GM10248 (cell line): ENCODE results near the gene RBM5.
"Not testable (repeated sequence)": the region's sequence is repeated elsewhere in the genome, so short reads cannot be mapped to it uniquely, and the experiment has no call there.

Experiments
- CTCF ChIA-PET: fragments of 300-600 bp; sonication (Branson Sonifier 250); formaldehyde crosslinking; extraction: SDS; loops from one replicate; lab custom pipeline; 2021; ENCODE audit warnings: antibody characterized with exemption; lab: Yijun Ruan, JAX
- POLR2A ChIA-PET: fragments of 350-650 bp; sonication (Branson Sonifier 250); formaldehyde crosslinking; extraction: SDS; loops from one replicate; lab custom pipeline; 2020; ENCODE audit warnings: antibody characterized with exemption; lab: Yijun Ruan, JAX
- DNase-seq: peaks from one replicate; pipeline ENCODE4 v3.0.0; 2012; ENCODE audit errors: extremely low spot score
- CTCF ChIP-seq: IDR thresholded peaks from 2 replicates; pipeline ENCODE4 v1.5.1; 2012; ENCODE audit warnings: mild to moderate bottlenecking, low read depth; ENCODE audit errors: extremely low read depth, missing control alignments, control extremely low read depth

Gene RBM5

GRCh38 chr3:50078091-50078490 lies 10.6 kb upstream of the RBM5 start:
- TF ChIP-seq CTCF: no peak
- POLR2A ChIA-PET: interaction anchor here (0.5 kb wide), 1 partner anchor 71 kb away, joined by 3 read pairs; no protein-coding TSS in a partner anchor
- DNase-seq: no peak
- CTCF ChIA-PET: interaction anchor here (1.1 to 2.2 kb wide), 3 partner anchors 9 to 17 kb away, joined by 3 to 9 read pairs (median 4); no protein-coding TSS in a partner anchor

- ChIA-PET CTCF (interaction anchor here (1.1 to 2.2 kb wide), 3 partner anchors 10 to 16 kb away, joined by 3 to 9 read pairs (median 4); no protein-coding TSS in a partner anchor), POLR2A (interaction anchor here (0.5 kb wide), 1 partner anchor 72 kb away, joined by 3 read pairs; no protein-coding TSS in a partner anchor)
- no peak for DNase-seq
- no peak for TF ChIP-seq CTCF
Observed at GRCh38 chr3:50078622-50079021, 10.1 kb upstream of the RBM5 start.

- DNase-seq, CTCF ChIA-PET, POLR2A ChIA-PET: not testable (repeated sequence)
Observed at GRCh38 chr3:50084951-50085350, 3.8 kb upstream of the RBM5 start.

- TF ChIP-seq CTCF: no peak
- POLR2A ChIA-PET: interaction anchor here (1.1 kb wide), 1 partner anchor 53 kb away, joined by 3 read pairs; no protein-coding TSS in a partner anchor
Observed at GRCh38 chr3:50089609-50089945, 858 bp downstream of the RBM5 start.

GRCh38 chr3:50090984-50091383 lies 2.3 kb downstream of the RBM5 start:
- POLR2A ChIA-PET: no interaction called here
- DNase-seq: no peak
- TF ChIP-seq CTCF: no peak
- CTCF ChIA-PET: interaction anchor here (1.4 to 1.8 kb wide), 2 partner anchors 29 to 156 kb away, joined by 3 to 5 read pairs; no protein-coding TSS in a partner anchor

More at GRCh38 chr3:50089609-50089945, 858 bp downstream of the RBM5 start:
- CTCF ChIA-PET: interaction anchor here (1.2 to 1.8 kb wide), 4 partner anchors 15 to 157 kb away, joined by 3 to 5 read pairs (median 3); no protein-coding TSS in a partner anchor
- no peak for DNase-seq

GRCh38 chr3:50095352-50095998 lies 6.8 kb downstream of the RBM5 start:
- no peak for DNase-seq
- TF ChIP-seq CTCF: no peak
- POLR2A ChIA-PET: interaction anchor here (0.6 to 0.7 kb wide), 2 partner anchors 289 to 474 kb away, joined by 3 to 5 read pairs; partner anchors contain the start of gene HEMK1
- CTCF ChIA-PET: interaction anchor here (1.0 to 1.9 kb wide), 5 partner anchors 9 to 292 kb away, joined by 3 to 4 read pairs (median 4); partner anchors contain the start of gene INKA1

GRCh38 chr3:50100386-50100785 lies 11.7 kb downstream of the RBM5 start:
- DNase-seq: no peak
- ChIA-PET CTCF (no interaction called here), POLR2A (no interaction called here)
- no peak for TF ChIP-seq CTCF
